Hepatocyte (in vitro differentiated cells): ENCODE results near the gene CPVL. TPM values are rescaled to one million over a fixed set of nuclear protein-coding genes. Genes with fewer than 3 reads are reported as not detected.

Experiments used
- DNase-seq: peaks from one replicate; pipeline ENCODE4 v3.0.0-alpha.2; 2016; ENCODE audit warnings: low spot score
- H2AFZ ChIP-seq: fragments of 200-600 bp; sonication (generic); 2 replicates; pipeline ENCODE4 v1.6.0; 2016; ENCODE audit warnings: antibody characterized with exemption, mild to moderate bottlenecking
- H3K27ac ChIP-seq: fragments of 200-600 bp; sonication (generic); 2 replicates; pipeline ENCODE4 v1.5.1; 2016; ENCODE audit warnings: mild to moderate bottlenecking
- H3K27me3 ChIP-seq: fragments of 200-600 bp; sonication (generic); 2 replicates; pipeline ENCODE4 v1.6.1; 2016
- H3K36me3 ChIP-seq: fragments of 200-600 bp; sonication (generic); replicated peaks from 2 replicates; pipeline ENCODE4 v1.5.1; 2016; ENCODE audit warnings: low read depth; ENCODE audit not compliant: insufficient read depth
- H3K4me1 ChIP-seq: fragments of 200-600 bp; sonication (generic); 2 replicates; pipeline ENCODE4 v1.5.1; 2016; ENCODE audit warnings: mild to moderate bottlenecking, moderate library complexity; ENCODE audit not compliant: insufficient read depth
- H3K4me2 ChIP-seq: fragments of 200-600 bp; sonication (generic); 2 replicates; pipeline ENCODE4 v1.6.0; 2016
- H3K4me3 ChIP-seq: fragments of 200-600 bp; sonication (generic); 2 replicates; pipeline ENCODE4 v1.5.1; 2016; ENCODE audit warnings: mild to moderate bottlenecking
- H3K79me2 ChIP-seq: fragments of 200-600 bp; sonication (generic); 2 replicates; pipeline ENCODE4 v1.6.0; 2017; ENCODE audit warnings: mild to moderate bottlenecking
- H3K9me2 ChIP-seq: fragments of 200-600 bp; sonication (generic); replicated peaks from 2 replicates; pipeline ENCODE4 v1.6.0; 2017; ENCODE audit warnings: mild to moderate bottlenecking; ENCODE audit not compliant: insufficient read depth
- H3K9me3 ChIP-seq: fragments of 200-600 bp; sonication (generic); 2 replicates; pipeline ENCODE4 v1.5.1; 2016; ENCODE audit warnings: low read depth, mild to moderate bottlenecking
- H4K20me1 ChIP-seq: fragments of 200-600 bp; sonication (generic); 2 replicates; pipeline ENCODE4 v1.6.0; 2016; ENCODE audit warnings: mild to moderate bottlenecking; ENCODE audit not compliant: insufficient read depth, poor library complexity, severe bottlenecking
- CTCF ChIP-seq: fragments of 200-600 bp; sonication (generic); IDR thresholded peaks from 2 replicates; pipeline ENCODE4 v1.5.1; 2016; ENCODE audit warnings: antibody characterized with exemption, mild to moderate bottlenecking; ENCODE audit not compliant: poor library complexity
- EZH2 ChIP-seq: fragments of 200-600 bp; sonication (generic); IDR thresholded peaks from 2 replicates; pipeline ENCODE4 v1.6.1; 2016; ENCODE audit warnings: antibody characterized with exemption, mild to moderate bottlenecking, borderline replicate concordance
- EZH2phosphoT487 ChIP-seq: fragments of 200-600 bp; sonication (generic); IDR thresholded peaks from one replicate; pipeline ENCODE4 v1.6.1; 2018; ENCODE audit warnings: antibody characterized with exemption, mild to moderate bottlenecking, low read depth, moderate library complexity; ENCODE audit not compliant: unreplicated experiment, severe bottlenecking
- WGBS: methylation state at CpG from one replicate; pipeline ENCODE4 v1.1.6; 2016; ENCODE audit warnings: low lambda C conversion rate; ENCODE audit errors: missing lambda C conversion rate; 5-methylcytosine and 5-hydroxymethylcytosine counted together
- polyA plus RNA-seq: library from polyadenylated mRNA; unstranded; fragments of >200 nt; fragmentation: Nextera tagmentation; extraction: Ambion mirVana; gene quantifications from 2 replicates; pipeline ENCODE4 v1.2.1, GENCODE V29; 2016
- total RNA-seq: library from RNA; depleted of rRNA; stranded (reverse); fragments of >200 nt; gene quantifications from 2 replicates; pipeline ENCODE4 v1.2.3, GENCODE V29; 2014

CPVL gene
- total and polyA plus RNA-seq, 2 experiments from 2014 or later: 26.2 to 36.3 TPM

DNA sequence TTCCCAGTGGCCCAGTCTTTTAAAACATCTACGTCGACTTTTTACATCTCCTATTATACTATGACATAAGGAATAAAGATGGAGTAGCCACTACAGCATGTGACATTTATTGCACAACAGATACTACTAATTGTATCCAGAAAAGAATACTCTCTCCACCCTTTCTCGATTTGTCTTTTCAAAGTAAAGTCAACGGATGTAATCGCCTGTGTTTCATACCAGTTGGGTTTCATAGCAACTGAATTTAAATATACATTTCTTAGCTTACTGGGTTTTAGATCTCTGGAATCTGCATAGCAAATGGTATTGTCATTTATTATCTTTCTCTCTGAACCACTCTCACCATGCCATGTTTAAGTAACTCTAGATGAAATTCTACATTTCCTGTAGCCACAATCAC, 101.8 kb downstream of the CPVL start:
- no peaks in the 10 kb centered on the region for H3K36me3 ChIP-seq
- H3K27ac ChIP-seq: no peak overlapping the region
- no peaks in the 10 kb centered on the region for H3K27me3 ChIP-seq
- H3K4me2 ChIP-seq: no peak overlapping the region
- no peaks in the 10 kb centered on the region for H3K4me1 ChIP-seq
- H3K9me2 ChIP-seq: no peaks in the 10 kb centered on the region
- H2AFZ ChIP-seq: no peak overlapping the region
- DNase-seq: no peak
- no peak overlapping the region for H3K4me3 ChIP-seq
- 77% methylated on average over 5 of the region's 5 CpGs for WGBS
- H3K79me2 ChIP-seq: no peaks in the 10 kb centered on the region
- no peaks in the 10 kb centered on the region for H4K20me1 ChIP-seq
- no peaks in the 10 kb centered on the region for H3K9me3 ChIP-seq
- TF ChIP-seq CTCF: no peak

- Histone ChIP-seq H4K20me1 (no peaks in the 10 kb centered on the region), H3K9me2 (no peaks in the 10 kb centered on the region), H3K79me2 (no peaks in the 10 kb centered on the region), H3K4me2 (no peak overlapping the region), H3K9me3 (no peaks in the 10 kb centered on the region), H3K4me3 (no peak overlapping the region), H3K27ac (no peak overlapping the region), H3K27me3 (no peaks in the 10 kb centered on the region), H3K36me3 (no peaks in the 10 kb centered on the region), H3K4me1 (no peaks in the 10 kb centered on the region), H2AFZ (no peak overlapping the region)
- TF ChIP-seq EZH2phosphoT487: no peak
- no peak for TF ChIP-seq CTCF
- no peak for TF ChIP-seq EZH2
- 79% methylated on average over 5 of the region's 5 CpGs for WGBS
- DNase-seq: no peak
Measured at GRCh38 chr7:29043576-29043975, 102.8 kb downstream of the CPVL start.

DNA sequence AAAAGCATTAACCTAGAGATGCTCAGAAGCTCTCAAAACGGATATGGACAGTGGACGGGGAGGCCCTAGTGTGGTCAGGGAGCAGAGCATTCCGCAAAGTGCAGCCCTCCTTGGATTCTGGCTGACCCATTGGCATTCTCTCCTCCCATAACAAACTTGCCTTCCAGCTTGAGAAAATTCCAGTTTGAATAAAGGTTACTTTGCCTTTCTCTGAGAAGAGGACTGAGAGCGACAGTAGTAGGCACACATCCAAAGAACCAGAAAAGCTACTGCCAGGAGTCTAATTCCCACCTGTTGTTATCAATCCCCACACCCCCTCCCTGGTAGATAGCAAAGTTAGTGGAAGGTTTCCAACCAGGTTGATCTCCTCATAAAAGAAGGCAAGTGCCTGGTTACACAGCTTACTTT, 103.5 kb downstream of the CPVL start:
- H4K20me1 ChIP-seq: no peaks in the 10 kb centered on the region
- no peak overlapping the region for H2AFZ ChIP-seq
- WGBS: 77% methylated on average over 4 of the region's 4 CpGs
- H3K9me3 ChIP-seq: no peaks in the 10 kb centered on the region
- no peaks in the 10 kb centered on the region for H3K79me2 ChIP-seq
- H3K9me2 ChIP-seq: no peaks in the 10 kb centered on the region
- H3K4me3 ChIP-seq: no peak overlapping the region
- DNase-seq: no peak
- TF ChIP-seq CTCF (no peak), EZH2phosphoT487 (no peak), EZH2 (no peak)
- no peak overlapping the region for H3K4me2 ChIP-seq
- no peak overlapping the region for H3K27ac ChIP-seq
- no peaks in the 10 kb centered on the region for H3K4me1 ChIP-seq
- no peaks in the 10 kb centered on the region for H3K36me3 ChIP-seq
- no peaks in the 10 kb centered on the region for H3K27me3 ChIP-seq

DNA sequence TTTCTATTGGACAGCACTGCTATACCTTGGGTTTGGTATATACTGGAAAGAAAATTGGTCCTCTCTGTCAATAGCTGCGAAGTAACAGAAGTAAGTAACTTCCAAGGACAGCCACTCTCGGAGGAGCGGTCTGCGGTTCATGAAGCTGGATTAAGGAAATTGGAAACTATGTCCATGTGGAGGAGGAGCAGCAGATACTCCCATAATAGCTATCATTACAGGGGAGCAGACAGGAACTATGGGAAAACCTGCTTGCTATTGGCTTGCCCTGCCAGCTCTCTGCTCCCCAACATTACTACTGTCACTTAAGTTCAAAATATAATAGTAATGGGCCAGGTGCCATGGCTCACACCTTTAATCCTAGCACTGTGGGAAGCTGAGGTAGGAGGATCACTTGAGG, 104.3 kb downstream of the CPVL start:
- no peaks in the 10 kb centered on the region for H3K9me2 ChIP-seq
- TF ChIP-seq EZH2 (no peak), EZH2phosphoT487 (no peak), CTCF (no peak)

More for the DNA sequence above, 104.3 kb downstream of the CPVL start:
- Histone ChIP-seq H3K27me3 (no peaks in the 10 kb centered on the region), H3K36me3 (no peaks in the 10 kb centered on the region), H3K4me2 (no peak overlapping the region), H3K9me3 (no peaks in the 10 kb centered on the region), H3K79me2 (no peaks in the 10 kb centered on the region), H2AFZ (no peak overlapping the region), H3K27ac (no peak overlapping the region), H4K20me1 (no peaks in the 10 kb centered on the region), H3K4me1 (no peaks in the 10 kb centered on the region), H3K4me3 (no peak overlapping the region)
- WGBS: 95% methylated on average over 4 of the region's 4 CpGs
- DNase-seq: no peak
